HL-60 (cell line): ENCODE results near the gene IWS1.
A peak's percentile ranks its signal among the peaks of the same experiment; 100 is the strongest.

Source experiments
- DNase-seq, 2 experiments: peaks; one replicate each; pipeline ENCODE4 v3.0.0-alpha.2; 2010 to 2020; ENCODE audit warnings: low read depth in 1 of 2, low spot score in 1 of 2
- H3K27ac ChIP-seq: fragments of 250-450 bp; sonication (Bioruptor Pico); replicated peaks from 2 replicates; pipeline ENCODE4 v1.5.1; 2020; ENCODE audit warnings: mild to moderate bottlenecking, moderate library complexity
- H3K27me3 ChIP-seq: fragments of 250-450 bp; sonication (Bioruptor Pico); 2 replicates; pipeline ENCODE4 v1.5.1; 2021; ENCODE audit warnings: mild to moderate bottlenecking, moderate library complexity; ENCODE audit not compliant: insufficient read depth, poor library complexity, severe bottlenecking
- H3K4me3 ChIP-seq: replicated peaks from 2 replicates; pipeline ENCODE4 v1.5.1; 2011; ENCODE audit warnings: mild to moderate bottlenecking, control low read depth, low read length; ENCODE audit not compliant: insufficient read depth
- GABPA ChIP-seq: IDR thresholded peaks from 2 replicates; pipeline ENCODE4 v1.6.1; 2012; ENCODE audit warnings: low read depth
- POLR2AphosphoS5 ChIP-seq: IDR thresholded peaks from 2 replicates; pipeline ENCODE4 v1.6.1; 2012; ENCODE audit warnings: low read depth
- REST ChIP-seq: IDR thresholded peaks from 2 replicates; pipeline ENCODE4 v1.6.1; 2012; ENCODE audit warnings: low read depth; ENCODE audit not compliant: insufficient replicate concordance
- SPI1 ChIP-seq: IDR thresholded peaks from 2 replicates; pipeline ENCODE4 v1.6.1; 2012; ENCODE audit warnings: low read depth, mild to moderate bottlenecking, borderline replicate concordance
- TF ChIP-seq, protein P1 (sequence below): IDR thresholded peaks from one replicate; pipeline ENCODE4 v1.5.1; 2011; ENCODE audit warnings: low read length, control low read depth, inconsistent platforms; ENCODE audit not compliant: insufficient read depth

Gene IWS1

DNA sequence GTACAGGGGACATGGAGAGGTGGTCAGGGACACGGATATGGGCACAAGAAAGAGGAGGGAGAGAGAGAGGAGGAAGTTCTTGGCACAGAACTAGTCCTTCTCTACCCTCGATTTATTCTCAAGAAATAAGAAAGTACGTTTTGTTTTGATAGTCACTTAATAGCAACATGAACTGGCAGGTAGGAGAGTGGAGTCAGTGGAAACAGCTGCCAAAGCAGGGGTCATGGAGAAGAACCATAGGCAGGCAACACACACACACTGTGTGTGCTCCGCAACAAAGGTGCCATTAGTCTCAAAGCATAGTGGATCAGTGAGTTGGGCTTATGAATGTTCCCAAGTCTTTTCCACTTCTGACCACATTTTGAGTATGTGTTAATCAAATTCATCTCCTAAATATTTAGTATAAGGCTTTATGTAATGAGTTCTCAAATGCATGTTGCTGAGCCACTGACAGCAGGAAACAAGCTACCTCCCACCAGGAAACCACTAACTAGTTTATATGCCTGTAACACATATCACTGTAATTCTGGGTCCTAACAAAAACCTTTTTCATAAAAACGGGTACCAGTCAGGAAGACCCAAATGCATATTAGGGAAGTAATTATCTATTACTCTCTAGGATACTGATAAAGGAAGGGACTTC lies 41.1 kb downstream of the IWS1 start:
- H3K4me3 ChIP-seq: no peak overlapping the region
- DNase-seq: no peak

GRCh38 chr2:127482031-127482430 lies 44.3 kb downstream of the IWS1 start:
- Histone ChIP-seq H3K27ac (no peak overlapping the region), H3K4me3 (no peak overlapping the region), H3K27me3 (no peaks in the 10 kb centered on the region)
- TF ChIP-seq POLR2AphosphoS5 (no peak), SPI1 (no peak), GABPA (no peak), REST (no peak)
- TF ChIP-seq, protein P1, sequence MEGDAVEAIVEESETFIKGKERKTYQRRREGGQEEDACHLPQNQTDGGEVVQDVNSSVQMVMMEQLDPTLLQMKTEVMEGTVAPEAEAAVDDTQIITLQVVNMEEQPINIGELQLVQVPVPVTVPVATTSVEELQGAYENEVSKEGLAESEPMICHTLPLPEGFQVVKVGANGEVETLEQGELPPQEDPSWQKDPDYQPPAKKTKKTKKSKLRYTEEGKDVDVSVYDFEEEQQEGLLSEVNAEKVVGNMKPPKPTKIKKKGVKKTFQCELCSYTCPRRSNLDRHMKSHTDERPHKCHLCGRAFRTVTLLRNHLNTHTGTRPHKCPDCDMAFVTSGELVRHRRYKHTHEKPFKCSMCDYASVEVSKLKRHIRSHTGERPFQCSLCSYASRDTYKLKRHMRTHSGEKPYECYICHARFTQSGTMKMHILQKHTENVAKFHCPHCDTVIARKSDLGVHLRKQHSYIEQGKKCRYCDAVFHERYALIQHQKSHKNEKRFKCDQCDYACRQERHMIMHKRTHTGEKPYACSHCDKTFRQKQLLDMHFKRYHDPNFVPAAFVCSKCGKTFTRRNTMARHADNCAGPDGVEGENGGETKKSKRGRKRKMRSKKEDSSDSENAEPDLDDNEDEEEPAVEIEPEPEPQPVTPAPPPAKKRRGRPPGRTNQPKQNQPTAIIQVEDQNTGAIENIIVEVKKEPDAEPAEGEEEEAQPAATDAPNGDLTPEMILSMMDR: no peak
- no peak for DNase-seq

More for the DNA sequence above, 41.1 kb downstream of the IWS1 start:
- Histone ChIP-seq H3K27ac (peak overlapping the region; percentile 62), H3K27me3 (no peaks in the 10 kb centered on the region)
- TF ChIP-seq SPI1: no peak
- TF ChIP-seq REST: no peak
- TF ChIP-seq, protein P1: no peak
- no peak for TF ChIP-seq POLR2AphosphoS5
- no peak for TF ChIP-seq GABPA

- Histone ChIP-seq H3K27me3 (no peaks in the 10 kb centered on the region), H3K27ac (no peak overlapping the region)
Observed at GRCh38 chr2:127479866-127480743, 46.2 kb downstream of the IWS1 start.

More at GRCh38 chr2:127479866-127480743, 46.2 kb downstream of the IWS1 start:
- no peak for DNase-seq
- no peak overlapping the region for H3K4me3 ChIP-seq
- TF ChIP-seq GABPA (no peak), REST (no peak), SPI1 (no peak), POLR2AphosphoS5 (no peak; the same call in 1 of the 2 replicates)
- TF ChIP-seq, protein P1: no peak
